ENCODE measurements around the gene TEKTIP1. TPM values are rescaled to one million over a fixed set of nuclear protein-coding genes. Genes with fewer than 3 reads are reported as not detected.
"Not testable (repeated sequence)": the region's sequence is repeated elsewhere in the genome, so short reads cannot be mapped to it uniquely, and the experiment has no call there.

The TEKTIP1 gene
- total RNA-seq, 1 donor from 2014 or later: not detected

DNA sequence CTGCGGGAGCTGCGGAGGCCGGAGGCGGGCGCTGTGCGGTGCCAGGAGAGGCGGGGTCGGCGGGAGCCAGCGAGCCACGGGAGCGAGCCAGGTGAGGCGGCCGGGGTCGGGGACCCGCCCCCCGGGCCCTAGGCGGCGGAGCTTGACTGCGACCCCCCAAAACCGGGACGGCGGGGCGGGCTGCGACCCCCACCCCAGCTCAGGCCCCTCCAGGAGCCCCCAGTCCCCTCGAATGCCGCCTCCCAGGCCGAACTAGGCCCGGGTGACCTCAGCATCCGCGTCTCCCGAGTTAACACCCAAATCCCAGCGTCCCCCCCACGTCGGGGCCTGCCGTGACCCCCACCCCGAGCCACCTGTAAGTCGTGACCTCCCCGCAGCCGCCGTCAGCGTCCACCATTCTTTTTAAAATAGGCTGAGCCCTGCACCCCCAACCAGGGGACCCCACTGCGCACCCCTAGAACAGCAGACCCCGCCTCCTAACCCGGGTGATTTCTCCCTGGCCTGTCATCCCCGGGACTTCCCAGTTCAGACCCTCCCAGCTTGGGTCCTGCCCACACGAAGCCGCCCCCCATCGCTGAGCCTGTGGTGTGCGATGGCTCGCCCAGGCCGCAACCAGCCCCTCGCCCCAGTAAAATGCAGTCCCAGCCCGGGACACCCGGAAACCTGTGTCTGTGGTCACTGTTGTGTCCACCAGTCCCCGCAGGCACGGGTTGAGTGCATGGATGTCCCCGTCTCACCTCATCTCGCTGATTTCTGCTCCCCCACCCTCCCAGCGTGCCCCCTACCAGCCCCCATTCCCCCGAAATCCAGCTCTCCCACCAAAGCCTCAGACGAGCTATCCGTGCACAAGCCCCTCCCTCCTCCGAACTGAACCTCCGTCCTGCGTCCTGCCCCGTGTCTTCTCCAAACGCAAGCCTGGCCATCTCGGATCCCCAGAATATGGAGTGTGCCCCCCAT, 32.3 kb upstream of the TEKTIP1 start:
- no peaks in the 10 kb centered on the region for H3K27me3 ChIP-seq (ENCODE audit: control insufficient read depth, insufficient read depth, low read length)
- TF ChIP-seq, protein P1, sequence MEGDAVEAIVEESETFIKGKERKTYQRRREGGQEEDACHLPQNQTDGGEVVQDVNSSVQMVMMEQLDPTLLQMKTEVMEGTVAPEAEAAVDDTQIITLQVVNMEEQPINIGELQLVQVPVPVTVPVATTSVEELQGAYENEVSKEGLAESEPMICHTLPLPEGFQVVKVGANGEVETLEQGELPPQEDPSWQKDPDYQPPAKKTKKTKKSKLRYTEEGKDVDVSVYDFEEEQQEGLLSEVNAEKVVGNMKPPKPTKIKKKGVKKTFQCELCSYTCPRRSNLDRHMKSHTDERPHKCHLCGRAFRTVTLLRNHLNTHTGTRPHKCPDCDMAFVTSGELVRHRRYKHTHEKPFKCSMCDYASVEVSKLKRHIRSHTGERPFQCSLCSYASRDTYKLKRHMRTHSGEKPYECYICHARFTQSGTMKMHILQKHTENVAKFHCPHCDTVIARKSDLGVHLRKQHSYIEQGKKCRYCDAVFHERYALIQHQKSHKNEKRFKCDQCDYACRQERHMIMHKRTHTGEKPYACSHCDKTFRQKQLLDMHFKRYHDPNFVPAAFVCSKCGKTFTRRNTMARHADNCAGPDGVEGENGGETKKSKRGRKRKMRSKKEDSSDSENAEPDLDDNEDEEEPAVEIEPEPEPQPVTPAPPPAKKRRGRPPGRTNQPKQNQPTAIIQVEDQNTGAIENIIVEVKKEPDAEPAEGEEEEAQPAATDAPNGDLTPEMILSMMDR (IDR thresholded peaks at IDR 0.05; ENCODE audit: insufficient read depth, low read length, poor library complexity, severe bottlenecking): no peak
- peak overlapping the region; percentile 90 for H3K4me3 ChIP-seq (ENCODE audit: low read depth, low read length)
- no peaks in the 10 kb centered on the region for H3K36me3 ChIP-seq (ENCODE audit: control insufficient read depth, insufficient read depth, low read length)
- DNase-seq (ENCODE audit: low read depth): no peak

DNA sequence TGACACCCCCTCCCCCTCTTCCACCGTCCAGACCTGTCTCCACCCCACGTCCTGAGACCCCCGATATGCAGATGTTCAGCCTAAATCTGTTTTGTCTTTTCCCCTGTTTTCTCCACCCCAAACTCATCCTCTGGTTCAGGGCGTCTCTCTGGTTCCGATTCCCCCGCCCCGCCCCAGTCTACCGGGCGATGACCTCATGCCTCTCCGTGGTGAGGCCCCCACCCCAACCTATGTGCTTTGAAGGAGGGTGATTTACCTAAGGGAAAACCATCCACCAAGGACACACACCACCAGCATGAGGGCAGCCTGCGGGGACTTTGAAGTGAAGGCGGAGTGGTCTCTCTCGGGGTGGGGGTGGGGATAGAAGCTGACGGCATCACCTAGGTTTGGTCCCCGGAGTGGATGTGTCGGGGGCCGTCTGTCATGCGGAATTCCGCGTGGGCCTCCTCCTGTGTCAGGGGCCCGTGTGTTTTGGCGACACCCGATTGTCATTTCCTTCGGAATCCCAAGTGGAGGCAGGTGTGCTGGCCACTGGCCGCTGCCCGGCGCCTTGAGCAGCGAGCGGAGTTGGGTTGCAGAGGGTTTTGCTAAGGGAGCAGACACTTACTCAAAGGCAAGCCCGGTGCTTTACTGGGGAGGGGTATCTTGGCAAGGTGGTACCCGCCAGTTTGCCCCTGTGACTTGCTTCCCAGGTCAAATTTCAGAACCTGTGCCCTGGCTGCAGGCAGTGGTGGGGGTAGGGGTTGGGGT, 31.4 kb upstream of the TEKTIP1 start:
- DNase-seq (ENCODE audit: low read depth): no peak
- H3K4me3 ChIP-seq (ENCODE audit: low read depth, low read length): peak overlapping the region; percentile 90
- H3K27me3 ChIP-seq (ENCODE audit: control insufficient read depth, insufficient read depth, low read length): no peaks in the 10 kb centered on the region
- no peaks in the 10 kb centered on the region for H3K36me3 ChIP-seq (ENCODE audit: control insufficient read depth, insufficient read depth, low read length)
- TF ChIP-seq, protein P1 (IDR thresholded peaks at IDR 0.05; ENCODE audit: insufficient read depth, low read length, poor library complexity, severe bottlenecking): no peak

DNA sequence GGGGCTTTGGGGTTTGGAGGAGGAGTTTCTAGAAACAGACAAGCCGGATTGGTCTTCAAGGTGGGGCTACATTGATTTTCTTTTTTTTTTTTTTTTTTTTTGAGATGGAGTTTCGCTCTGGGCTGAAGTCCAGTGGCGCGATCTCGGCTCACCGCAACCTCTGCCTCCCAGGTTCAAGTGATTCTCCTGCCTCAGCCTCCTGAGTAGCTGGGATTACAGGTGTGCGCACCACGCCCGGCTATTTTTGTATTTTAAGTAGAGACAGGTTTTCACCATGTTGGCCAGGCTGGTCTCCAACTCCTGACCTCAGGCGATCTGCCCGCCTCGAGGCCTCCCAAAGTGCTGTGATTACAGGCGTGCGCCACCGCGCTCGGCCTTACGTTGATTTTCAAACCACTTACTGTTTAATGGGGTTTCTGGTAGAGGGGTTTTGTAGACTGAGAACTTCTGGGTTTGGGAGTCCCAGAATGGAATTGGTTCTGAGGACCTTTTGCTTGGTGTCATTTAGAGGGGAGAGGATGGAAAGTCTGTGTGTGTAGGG, 30.8 kb upstream of the TEKTIP1 start:
- H3K4me3 ChIP-seq (ENCODE audit: low read depth, low read length); DNase-seq (ENCODE audit: low read depth); H3K36me3 ChIP-seq (ENCODE audit: control insufficient read depth, insufficient read depth, low read length): not testable (repeated sequence)

DNA sequence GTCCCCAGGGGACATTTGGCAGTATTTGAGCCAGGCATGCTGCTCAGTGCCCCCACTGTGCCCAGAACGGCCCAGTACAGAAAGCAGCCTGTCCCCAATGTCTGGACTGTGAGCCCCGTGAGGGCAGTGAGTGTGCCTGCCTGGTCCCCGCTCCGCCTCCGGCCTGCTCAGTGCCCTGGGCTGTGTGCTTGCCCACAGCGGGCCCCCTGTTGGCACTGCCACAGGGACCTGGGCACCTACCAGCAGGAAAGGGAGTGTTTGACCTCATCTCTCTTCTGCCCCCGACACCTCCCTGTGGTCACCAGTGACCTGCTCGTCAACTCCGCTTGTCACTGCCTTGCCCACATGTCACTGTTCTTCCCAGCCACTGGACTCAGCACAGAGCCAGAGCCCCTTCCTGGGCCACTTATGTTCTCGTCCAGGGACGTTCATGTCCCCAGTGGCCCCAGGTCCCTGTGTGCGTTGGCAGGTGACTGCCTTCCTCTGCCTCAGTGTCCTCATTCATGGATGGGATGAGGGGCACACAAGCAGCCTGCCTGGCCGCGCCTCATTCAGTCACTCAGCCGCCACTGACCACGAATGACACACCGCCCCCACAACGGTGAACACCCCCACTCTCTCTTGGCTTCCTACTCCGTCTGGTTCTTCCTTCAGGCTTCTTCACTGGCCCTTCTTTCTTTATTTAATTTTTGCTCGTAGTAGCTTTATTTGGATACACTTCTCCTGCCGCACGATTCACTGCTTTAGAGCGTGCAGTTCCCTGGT, 30.0 kb upstream of the TEKTIP1 start:
- DNase-seq (ENCODE audit: low read depth): no peak
- TF ChIP-seq, protein P1 (IDR thresholded peaks at IDR 0.05; ENCODE audit: insufficient read depth, low read length, poor library complexity, severe bottlenecking): no peak
- no peaks in the 10 kb centered on the region for H3K36me3 ChIP-seq (ENCODE audit: control insufficient read depth, insufficient read depth, low read length)

More for the DNA sequence above, 30.8 kb upstream of the TEKTIP1 start:
- H3K27me3 ChIP-seq (ENCODE audit: control insufficient read depth, insufficient read depth, low read length): not testable (repeated sequence)

DNA sequence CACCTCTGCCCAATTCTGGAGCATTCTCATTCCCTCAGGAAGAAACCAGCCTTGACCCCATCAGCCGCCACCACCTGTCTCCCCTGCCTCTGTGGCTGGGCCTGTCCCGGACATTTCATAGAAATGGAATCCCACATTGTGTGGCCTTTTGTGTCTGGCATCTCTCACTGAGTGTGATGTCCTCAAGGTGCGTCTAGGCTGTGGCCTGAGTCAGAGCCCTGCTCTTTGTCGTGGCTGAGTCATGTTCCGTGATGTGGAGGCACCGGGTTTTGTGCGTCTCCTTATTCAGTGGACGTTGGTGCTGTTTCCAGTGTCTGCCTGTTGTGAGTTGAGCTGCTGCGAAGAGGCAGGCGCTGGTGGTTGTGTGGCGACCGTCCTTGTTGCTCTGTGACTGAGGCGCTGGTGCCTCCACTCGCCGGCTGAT, 29.4 kb upstream of the TEKTIP1 start:
- Histone ChIP-seq H3K36me3 (ENCODE audit: control insufficient read depth, insufficient read depth, low read length) (no peaks in the 10 kb centered on the region), H3K4me3 (ENCODE audit: low read depth, low read length) (no peak overlapping the region), H3K27me3 (ENCODE audit: control insufficient read depth, insufficient read depth, low read length) (no peaks in the 10 kb centered on the region)
- DNase-seq (ENCODE audit: low read depth): no peak
- TF ChIP-seq, protein P1 (IDR thresholded peaks at IDR 0.05; ENCODE audit: insufficient read depth, low read length, poor library complexity, severe bottlenecking): no peak

More for the DNA sequence above, 30.0 kb upstream of the TEKTIP1 start:
- Histone ChIP-seq H3K4me3 (ENCODE audit: low read depth, low read length) (no peak overlapping the region), H3K27me3 (ENCODE audit: control insufficient read depth, insufficient read depth, low read length) (no peaks in the 10 kb centered on the region)

Data from kidney epithelial cell (primary cell).